ENCODE measurements around the gene CA10.

DNA sequence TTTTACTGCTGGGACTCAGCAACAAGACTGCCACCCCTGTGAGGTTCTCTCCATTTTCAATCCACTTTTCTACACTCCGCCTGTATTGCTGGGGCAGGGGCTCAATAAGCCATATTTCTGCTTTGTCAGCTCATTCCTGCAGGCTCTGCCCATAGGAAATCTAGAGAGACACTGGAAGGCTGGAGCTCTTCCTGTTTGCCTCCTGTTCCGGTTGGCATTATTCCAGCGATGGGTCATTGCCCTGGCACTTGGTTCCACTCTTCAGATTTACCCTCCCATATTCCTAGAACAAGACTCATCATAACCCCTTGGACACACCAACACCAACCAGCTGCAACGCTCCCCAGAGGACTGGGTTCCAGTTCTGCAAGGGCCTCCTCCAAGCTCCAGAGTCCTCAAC, 210.4 kb downstream of the CA10 start:
- TF ChIP-seq POLR2AphosphoS5 (IDR thresholded peaks at IDR 0.05) = no peak
- TF ChIP-seq CTCF (IDR thresholded peaks at IDR 0.05) = no peak
- TF ChIP-seq POLR2A (IDR thresholded peaks at IDR 0.05) = no peak
- no peak for TF ChIP-seq EP300 (IDR thresholded peaks at IDR 0.05)

Measured in sigmoid colon (tissue), 4 donors.